ENCODE data around the gene YBX2.

- TF ChIP-seq, protein P1, sequence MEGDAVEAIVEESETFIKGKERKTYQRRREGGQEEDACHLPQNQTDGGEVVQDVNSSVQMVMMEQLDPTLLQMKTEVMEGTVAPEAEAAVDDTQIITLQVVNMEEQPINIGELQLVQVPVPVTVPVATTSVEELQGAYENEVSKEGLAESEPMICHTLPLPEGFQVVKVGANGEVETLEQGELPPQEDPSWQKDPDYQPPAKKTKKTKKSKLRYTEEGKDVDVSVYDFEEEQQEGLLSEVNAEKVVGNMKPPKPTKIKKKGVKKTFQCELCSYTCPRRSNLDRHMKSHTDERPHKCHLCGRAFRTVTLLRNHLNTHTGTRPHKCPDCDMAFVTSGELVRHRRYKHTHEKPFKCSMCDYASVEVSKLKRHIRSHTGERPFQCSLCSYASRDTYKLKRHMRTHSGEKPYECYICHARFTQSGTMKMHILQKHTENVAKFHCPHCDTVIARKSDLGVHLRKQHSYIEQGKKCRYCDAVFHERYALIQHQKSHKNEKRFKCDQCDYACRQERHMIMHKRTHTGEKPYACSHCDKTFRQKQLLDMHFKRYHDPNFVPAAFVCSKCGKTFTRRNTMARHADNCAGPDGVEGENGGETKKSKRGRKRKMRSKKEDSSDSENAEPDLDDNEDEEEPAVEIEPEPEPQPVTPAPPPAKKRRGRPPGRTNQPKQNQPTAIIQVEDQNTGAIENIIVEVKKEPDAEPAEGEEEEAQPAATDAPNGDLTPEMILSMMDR (IDR thresholded peaks at IDR 0.05): no peak
- TF ChIP-seq POLR2AphosphoS5 (IDR thresholded peaks at IDR 0.05) (no peak), POLR2A (IDR thresholded peaks at IDR 0.05) (no peak), EP300 (IDR thresholded peaks at IDR 0.05) (no peak)
These were observed 33.1 kb upstream of the YBX2 start for GRCh38 chr17:7327501-7327900.
